B cell (primary cell): Measurements from ENCODE around the gene TMEM108. TPM values are rescaled to one million over a fixed set of nuclear protein-coding genes. Genes with fewer than 3 reads are reported as not detected.

Source experiments
- ATAC-seq: fragments of 200-7000 bp; cut with Tn5 transposase; one replicate; pipeline ENCODE4 v1.10.0; 2021; ENCODE audit warnings: low read depth, mild to moderate bottlenecking, moderate number of reproducible peaks, moderate library complexity
- CTCF ChIA-PET: fragments of 350-600 bp; sonication (Branson Sonifier 250); formaldehyde crosslinking; loops from one replicate; lab custom pipeline; 2021; ENCODE audit warnings: antibody characterized with exemption, inconsistent platforms; lab: Charles Lee
- POLR2A ChIA-PET: fragments of 350-600 bp; sonication (Branson Sonifier 250); formaldehyde crosslinking; loops from one replicate; lab custom pipeline; 2021; ENCODE audit warnings: antibody characterized with exemption; lab: Charles Lee
- DNase-seq: peaks from one replicate; pipeline ENCODE4 v3.0.0; 2013
- H2AFZ ChIP-seq: 2 replicates; pipeline ENCODE4 v1.6.1; 2012; ENCODE audit warnings: mild to moderate bottlenecking, low read depth, low read length; ENCODE audit not compliant: insufficient read depth, poor library complexity, severe bottlenecking
- H3K27ac ChIP-seq, 2 donors: 1 replicate in 1 of 2; 2 replicates in 1 of 2; pipeline ENCODE4 v1.5.1; 2012 to 2013; ENCODE audit warnings: low read length in 2 of 2, mild to moderate bottlenecking in 2 of 2, moderate library complexity in 1 of 2
- H3K27me3 ChIP-seq, 4 experiments: fragments of 200-600 bp in 1 of 4; sonication (generic) in 1 of 4; replicated peaks in 1 of 4; 1 replicate in 2 of 4; 2 replicates in 2 of 4; pipeline versions ENCODE4 v1.6.1 to v1.7.0; 2013 to 2016; ENCODE audit warnings: low read length in 3 of 4, mild to moderate bottlenecking in 2 of 4, mixed read lengths in 1 of 4, moderate library complexity in 1 of 4; ENCODE audit not compliant: insufficient read depth in 4 of 4, control insufficient read depth in 3 of 4; ENCODE audit errors: control extremely low read depth in 1 of 4
- H3K36me3 ChIP-seq, 2 experiments: replicated peaks in 1 of 2; 1 replicate in 1 of 2; 2 replicates in 1 of 2; pipeline versions ENCODE4 v1.6.1 to v1.7.1; 2013; ENCODE audit warnings: low read length in 1 of 2; ENCODE audit not compliant: insufficient read depth in 2 of 2, control insufficient read depth in 1 of 2; ENCODE audit errors: control extremely low read depth in 1 of 2, extremely low read depth in 1 of 2
- H3K4me1 ChIP-seq, 2 donors: fragments of 200-600 bp in 1 of 2; sonication (generic) in 1 of 2; 1 replicate in 1 of 2; 2 replicates in 1 of 2; pipeline versions ENCODE4 v1.5.1 to v1.6.1; 2013 to 2017; ENCODE audit warnings: low read length in 2 of 2; ENCODE audit not compliant: control insufficient read depth in 2 of 2, insufficient read depth in 2 of 2
- H3K4me2 ChIP-seq: replicated peaks from 2 replicates; pipeline ENCODE3; 2012; ENCODE audit warnings: mild to moderate bottlenecking, low read depth, low read length; ENCODE audit not compliant: poor library complexity, severe bottlenecking
- H3K4me3 ChIP-seq, 5 experiments: fragments of 200-600 bp in 1 of 5; sonication (generic) in 1 of 5; 1 replicate in 3 of 5; 2 replicates in 2 of 5; pipeline versions ENCODE4 v1.5.1 to v1.7.0; 2011 to 2016; ENCODE audit warnings: low read length in 4 of 5, mild to moderate bottlenecking in 4 of 5, low read depth in 2 of 5, control low read depth in 1 of 5, moderate library complexity in 1 of 5; ENCODE audit not compliant: insufficient read depth in 1 of 5; ENCODE audit errors: control extremely low read depth in 1 of 5, extremely low read depth in 1 of 5
- H3K79me2 ChIP-seq: fragments of 200-600 bp; sonication (generic); one replicate; pipeline ENCODE4 v1.6.0; 2016; ENCODE audit warnings: low read length; ENCODE audit not compliant: control insufficient read depth, insufficient read depth
- H3K9ac ChIP-seq: fragments of 200-600 bp; sonication (generic); 2 replicates; pipeline ENCODE4 v1.6.1; 2017; ENCODE audit warnings: mild to moderate bottlenecking, low read length, moderate library complexity
- H3K9me3 ChIP-seq, 3 donors: one replicate each; pipeline versions ENCODE4 v1.6.1 to v1.7.1; 2013; ENCODE audit warnings: low read length in 2 of 3; ENCODE audit not compliant: control insufficient read depth in 2 of 3, insufficient read depth in 1 of 3; ENCODE audit errors: control extremely low read depth in 1 of 3
- H4K20me1 ChIP-seq: 2 replicates; pipeline ENCODE4 v1.6.0; 2012; ENCODE audit warnings: mild to moderate bottlenecking, low read length; ENCODE audit not compliant: insufficient read depth, control insufficient read depth, poor library complexity, severe bottlenecking
- H3K27ac Mint-ChIP-seq: one replicate; pipeline ENCODE4 v1.8.0; 2021; ENCODE audit warnings: mixed read lengths
- H3K27me3 Mint-ChIP-seq: one replicate; pipeline ENCODE4 v1.8.0; 2021; ENCODE audit warnings: mixed read lengths
- H3K4me1 Mint-ChIP-seq: one replicate; pipeline ENCODE4 v1.8.0; 2021; ENCODE audit warnings: mixed read lengths
- H3K4me3 Mint-ChIP-seq: one replicate; pipeline ENCODE4 v1.8.0; 2021; ENCODE audit warnings: mixed read lengths
- H3K9me3 Mint-ChIP-seq: one replicate; pipeline ENCODE4 v1.8.0; 2022; ENCODE audit warnings: mixed read lengths; ENCODE audit not compliant: insufficient read depth
- EZH2 ChIP-seq: IDR thresholded peaks from 2 replicates; pipeline ENCODE4 v1.6.1; 2012; ENCODE audit warnings: borderline replicate concordance, low read depth, mild to moderate bottlenecking, moderate library complexity, low read length; ENCODE audit not compliant: insufficient read depth, poor library complexity, severe bottlenecking
- WGBS: methylation state at CpG from one replicate; pipeline ENCODE4 v1.1.5; 2013; ENCODE audit warnings: missing lambda C conversion rate; ENCODE audit not compliant: insufficient coverage; 5-methylcytosine and 5-hydroxymethylcytosine counted together
- intact Hi-C: fragments of 100-400 bp; cut with micrococcal nuclease; formaldehyde crosslinking; loops from one replicate; pipeline ENCODE4 v1.10.0; 2022
- polyA plus RNA-seq: library from polyadenylated mRNA; depleted of rRNA; stranded (reverse); fragments of >200 nt; gene quantifications from 2 replicates; pipeline ENCODE4 v1.2.3, GENCODE V29; 2012
- total RNA-seq, 2 donors: library from RNA; stranded (reverse); fragments of 120-200 nt in 1 of 2; gene quantifications; 1 replicate in 1 of 2; 2 replicates in 1 of 2; pipeline versions ENCODE4 v1.2.3 to v1.2.4, GENCODE V29; 2013 to 2022
- TF ChIP-seq, protein P1 (sequence below): fragments of 200-600 bp; IDR thresholded peaks from one replicate; pipeline ENCODE4 v1.8.0; 2022; ENCODE audit warnings: antibody characterized with exemption, mild to moderate bottlenecking

TMEM108 gene
- total and polyA plus RNA-seq, 2 donors (not counting 1 experiment from before 2014, with no cell fraction given) = not detected

DNA sequence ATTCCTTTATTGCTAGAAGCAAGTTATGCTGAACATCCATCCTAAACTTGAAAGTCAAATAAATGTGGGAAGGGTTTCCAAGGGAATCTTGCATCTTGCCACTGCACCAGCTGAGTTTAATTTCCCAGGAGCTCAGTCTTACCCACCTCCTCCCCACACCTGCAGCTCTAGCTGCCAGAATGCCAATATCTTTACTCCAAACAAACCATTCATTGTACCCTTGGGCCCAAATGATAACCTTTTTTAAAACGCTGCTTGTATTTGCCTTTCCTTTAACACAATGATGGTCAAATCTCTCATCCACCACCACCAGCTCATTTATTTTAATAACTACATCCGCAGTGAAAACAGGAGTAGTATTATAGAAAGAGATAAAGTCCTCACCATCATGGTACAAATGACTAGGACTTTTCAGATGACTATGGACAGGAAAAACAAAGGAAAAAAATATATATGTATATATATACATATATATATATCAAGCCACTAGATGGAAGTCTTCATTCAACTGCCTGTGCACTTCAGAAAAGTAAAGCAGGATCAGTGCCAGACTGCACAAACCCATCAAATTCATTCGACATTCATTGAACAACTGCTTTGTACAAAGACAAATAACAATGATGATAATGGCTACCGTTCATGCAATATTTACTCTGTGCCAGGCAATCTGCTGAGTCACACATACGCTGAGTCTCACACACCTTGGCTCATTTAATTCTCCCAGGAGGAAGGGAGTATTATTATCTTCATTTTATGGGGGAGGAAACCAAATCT, 405.6 kb downstream of the TMEM108 start:
- H3K27me3 Mint-ChIP-seq = no peaks in the 10 kb centered on the region
- H3K36me3 ChIP-seq = no peaks in the 10 kb centered on the region
- no peaks in the 10 kb centered on the region for H3K79me2 ChIP-seq
- peaks cover 40 to 46% of the 10 kb centered on the region in 2 donors for H3K4me1 ChIP-seq
- H3K4me1 Mint-ChIP-seq = peaks cover 52% of the 10 kb centered on the region
- POLR2A ChIA-PET = no interaction called here
- no peak overlapping the region for H3K27ac Mint-ChIP-seq
- intact Hi-C loops = loop anchor here (10.0 kb wide), 1 partner anchor 361 kb away; the partner anchor contains the start of gene SRPRB
- no peak for TF ChIP-seq EZH2
- TF ChIP-seq, protein P1, sequence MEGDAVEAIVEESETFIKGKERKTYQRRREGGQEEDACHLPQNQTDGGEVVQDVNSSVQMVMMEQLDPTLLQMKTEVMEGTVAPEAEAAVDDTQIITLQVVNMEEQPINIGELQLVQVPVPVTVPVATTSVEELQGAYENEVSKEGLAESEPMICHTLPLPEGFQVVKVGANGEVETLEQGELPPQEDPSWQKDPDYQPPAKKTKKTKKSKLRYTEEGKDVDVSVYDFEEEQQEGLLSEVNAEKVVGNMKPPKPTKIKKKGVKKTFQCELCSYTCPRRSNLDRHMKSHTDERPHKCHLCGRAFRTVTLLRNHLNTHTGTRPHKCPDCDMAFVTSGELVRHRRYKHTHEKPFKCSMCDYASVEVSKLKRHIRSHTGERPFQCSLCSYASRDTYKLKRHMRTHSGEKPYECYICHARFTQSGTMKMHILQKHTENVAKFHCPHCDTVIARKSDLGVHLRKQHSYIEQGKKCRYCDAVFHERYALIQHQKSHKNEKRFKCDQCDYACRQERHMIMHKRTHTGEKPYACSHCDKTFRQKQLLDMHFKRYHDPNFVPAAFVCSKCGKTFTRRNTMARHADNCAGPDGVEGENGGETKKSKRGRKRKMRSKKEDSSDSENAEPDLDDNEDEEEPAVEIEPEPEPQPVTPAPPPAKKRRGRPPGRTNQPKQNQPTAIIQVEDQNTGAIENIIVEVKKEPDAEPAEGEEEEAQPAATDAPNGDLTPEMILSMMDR = no peak
- no peaks in the 10 kb centered on the region for H4K20me1 ChIP-seq
- DNase-seq (no peak), ATAC-seq (no peak)
- H3K27ac ChIP-seq = no peak overlapping the region
- no peak overlapping the region for H3K4me3 ChIP-seq
- H2AFZ ChIP-seq = no peak overlapping the region
- CTCF ChIA-PET = interaction anchor here (0.7 to 1.7 kb wide), 3 partner anchors 21 to 131 kb away, joined by 3 to 5 read pairs (median 3); no protein-coding TSS in a partner anchor
- H3K9me3 ChIP-seq = peaks cover 0 to 8% (median 3%) of the 10 kb centered on the region in 3 donors
- peaks cover 0 to 4% (median 0%) of the 10 kb centered on the region in 4 experiments for H3K27me3 ChIP-seq
- no peak overlapping the region for H3K9ac ChIP-seq
- H3K9me3 Mint-ChIP-seq = no peaks in the 10 kb centered on the region
- H3K4me2 ChIP-seq = no peak overlapping the region
- H3K4me3 Mint-ChIP-seq = no peak overlapping the region
- WGBS = no CpG with 5 or more reads among the region's 5 CpGs

- POLR2A ChIA-PET = no interaction called here
- Histone ChIP-seq H2AFZ (no peak overlapping the region), H3K4me2 (no peak overlapping the region), H3K27ac (no peak overlapping the region), H3K4me3 (no peak overlapping the region), H3K27me3 (peaks cover 0 to 4% (median 0%) of the 10 kb centered on the region in 4 experiments), H3K79me2 (no peaks in the 10 kb centered on the region), H3K36me3 (no peaks in the 10 kb centered on the region), H3K4me1 (peaks cover 46 to 52% of the 10 kb centered on the region in 2 donors), H4K20me1 (no peaks in the 10 kb centered on the region), H3K9ac (no peak overlapping the region), H3K9me3 (peaks cover 0 to 6% (median 3%) of the 10 kb centered on the region in 3 donors)
- no peak overlapping the region for H3K4me3 Mint-ChIP-seq
- ATAC-seq = no peak
- DNase-seq = no peak
- CTCF ChIA-PET = no interaction called here
- no peak overlapping the region for H3K27ac Mint-ChIP-seq
- no peaks in the 10 kb centered on the region for H3K27me3 Mint-ChIP-seq
- TF ChIP-seq, protein P1 = no peak
- TF ChIP-seq EZH2 = no peak
- no peaks in the 10 kb centered on the region for H3K9me3 Mint-ChIP-seq
- intact Hi-C loops = loop anchor here (10.0 kb wide), 1 partner anchor 360 kb away; the partner anchor contains the start of gene SRPRB
- 86% methylated on average over 3 of the region's 4 CpGs for WGBS
- H3K4me1 Mint-ChIP-seq = peaks cover 58% of the 10 kb centered on the region
Observed at GRCh38 chr3:133444423-133444774, 406.2 kb downstream of the TMEM108 start.
